K562 (cell line): ENCODE data around the gene GP1BB. TPM values are rescaled to one million over a fixed set of nuclear protein-coding genes. Genes with fewer than 3 reads are reported as not detected.
A peak's percentile ranks its signal among the peaks of the same experiment; 100 is the strongest.

ENCODE experiments used
- FOXJ3 ChIP-seq: sonication (generic); formaldehyde crosslinking; IDR thresholded peaks from 2 replicates; pipeline ENCODE4 v1.4.0; 2020; ENCODE audit warnings: mild to moderate bottlenecking, missing genetic modification reagents
- HDGF ChIP-seq: fragments of 450-650 bp; IDR thresholded peaks from 2 replicates; pipeline ENCODE4 v1.6.1; 2016
- KDM4B ChIP-seq, 2 experiments: fragments of 450-650 bp in 1 of 2; sonication (generic) in 1 of 2; IDR thresholded peaks; 2 replicates each; pipeline ENCODE4 v1.6.1; 2016 to 2017; ENCODE audit warnings: borderline replicate concordance in 2 of 2, antibody characterized with exemption in 1 of 2, low read depth in 1 of 2, mild to moderate bottlenecking in 1 of 2
- PCBP2 ChIP-seq: fragments of 200-400 bp; formaldehyde crosslinking; IDR thresholded peaks from 2 replicates; pipeline ENCODE4 v1.6.1; 2018; ENCODE audit warnings: low read length, low read depth, mild to moderate bottlenecking, moderate library complexity; ENCODE audit not compliant: poor library complexity, severe bottlenecking
- PYGO2 ChIP-seq: fragments of 450-650 bp; IDR thresholded peaks from 2 replicates; pipeline ENCODE4 v1.6.1; 2016; ENCODE audit warnings: mild to moderate bottlenecking, missing genetic modification characterization, moderate library complexity, missing compliant biosample characterization
- SMAD4 ChIP-seq: fragments of 250-450 bp; sonication (Bioruptor Pico); conservative IDR thresholded peaks from 2 replicates; pipeline ENCODE4 v1.8.0; 2021; ENCODE audit warnings: inconsistent platforms, mild to moderate bottlenecking, moderate library complexity
- SP2 ChIP-seq: IDR thresholded peaks from 2 replicates; pipeline ENCODE4 v1.6.1; 2011; ENCODE audit warnings: mild to moderate bottlenecking, low read depth, low read length, moderate library complexity; ENCODE audit not compliant: poor library complexity, severe bottlenecking; ENCODE audit errors: extremely low read depth
- TGIF2 ChIP-seq: sonication (generic); formaldehyde crosslinking; IDR thresholded peaks from 2 replicates; pipeline ENCODE4 v1.8.1; 2022; ENCODE audit warnings: mild to moderate bottlenecking, missing genetic modification reagents, moderate library complexity
- ZNF696 ChIP-seq: fragments of 250-450 bp; sonication (Bioruptor Pico); conservative IDR thresholded peaks from 2 replicates; pipeline ENCODE4 v1.4.0; 2020; ENCODE audit warnings: mild to moderate bottlenecking, moderate library complexity
- polyA plus RNA-seq, 8 experiments: library from polyadenylated mRNA; depleted of rRNA in 4 of 8; stranded (reverse) in 5 of 8; unstranded in 3 of 8; fragments of >200 nt; fragmentation: Nextera tagmentation in 2 of 8; fragmentation: Illumina TruSeq in 1 of 8; extraction: Ambion mirVana in 2 of 8; extraction: Trizol in 1 of 8; gene quantifications; 2 replicates each; pipeline versions ENCODE4 v1.2.1 to v1.2.3, GENCODE V29; 2011 to 2014; ENCODE audit warnings: inconsistent platforms in 1 of 8, missing spikeins in 1 of 8
- total RNA-seq, 7 experiments: library from RNA; depleted of rRNA in 6 of 7; stranded (reverse); fragments of >200 nt in 6 of 7; fragmentation: Illumina TruSeq in 2 of 7; extraction: Trizol in 2 of 7; gene quantifications; 2 replicates each; pipeline versions ENCODE4 v1.2.1 to v1.2.3, GENCODE V29; 2011 to 2021; ENCODE audit warnings: low replicate concordance in 1 of 7
- TF ChIP-seq, protein P1 (sequence below): sonication (generic); formaldehyde crosslinking; IDR thresholded peaks from 2 replicates; pipeline ENCODE4 v1.8.1; 2023; ENCODE audit warnings: missing genetic modification reagents, mild to moderate bottlenecking, borderline replicate concordance
- TF ChIP-seq, protein P2 (sequence below): sonication (generic); formaldehyde crosslinking; IDR thresholded peaks from 2 replicates; pipeline ENCODE4 v1.8.0; 2022; ENCODE audit warnings: missing genetic modification reagents, mild to moderate bottlenecking, borderline replicate concordance
- TF ChIP-seq, protein P3 (sequence below): fragments of 250-450 bp; sonication (Bioruptor Pico); IDR thresholded peaks from 2 replicates; pipeline ENCODE4 v1.8.0; 2022; ENCODE audit warnings: inconsistent platforms, mild to moderate bottlenecking, moderate library complexity, borderline replicate concordance
- TF ChIP-seq, protein P4 (sequence below): IDR thresholded peaks from 2 replicates; pipeline ENCODE4 v1.6.1; 2016; ENCODE audit warnings: missing genetic modification characterization, missing compliant biosample characterization
- TF ChIP-seq, protein P5 (sequence below): sonication (generic); formaldehyde crosslinking; IDR thresholded peaks from 2 replicates; pipeline ENCODE4 v1.8.0; 2022; ENCODE audit warnings: mild to moderate bottlenecking, missing genetic modification reagents, borderline replicate concordance

Gene GP1BB
- total and polyA plus RNA-seq, 9 of the 15 experiments (the other 6 are each of a cell fraction or from before 2014, with no cell fraction given), result 0.69 to 162 (median 2.8) TPM

DNA sequence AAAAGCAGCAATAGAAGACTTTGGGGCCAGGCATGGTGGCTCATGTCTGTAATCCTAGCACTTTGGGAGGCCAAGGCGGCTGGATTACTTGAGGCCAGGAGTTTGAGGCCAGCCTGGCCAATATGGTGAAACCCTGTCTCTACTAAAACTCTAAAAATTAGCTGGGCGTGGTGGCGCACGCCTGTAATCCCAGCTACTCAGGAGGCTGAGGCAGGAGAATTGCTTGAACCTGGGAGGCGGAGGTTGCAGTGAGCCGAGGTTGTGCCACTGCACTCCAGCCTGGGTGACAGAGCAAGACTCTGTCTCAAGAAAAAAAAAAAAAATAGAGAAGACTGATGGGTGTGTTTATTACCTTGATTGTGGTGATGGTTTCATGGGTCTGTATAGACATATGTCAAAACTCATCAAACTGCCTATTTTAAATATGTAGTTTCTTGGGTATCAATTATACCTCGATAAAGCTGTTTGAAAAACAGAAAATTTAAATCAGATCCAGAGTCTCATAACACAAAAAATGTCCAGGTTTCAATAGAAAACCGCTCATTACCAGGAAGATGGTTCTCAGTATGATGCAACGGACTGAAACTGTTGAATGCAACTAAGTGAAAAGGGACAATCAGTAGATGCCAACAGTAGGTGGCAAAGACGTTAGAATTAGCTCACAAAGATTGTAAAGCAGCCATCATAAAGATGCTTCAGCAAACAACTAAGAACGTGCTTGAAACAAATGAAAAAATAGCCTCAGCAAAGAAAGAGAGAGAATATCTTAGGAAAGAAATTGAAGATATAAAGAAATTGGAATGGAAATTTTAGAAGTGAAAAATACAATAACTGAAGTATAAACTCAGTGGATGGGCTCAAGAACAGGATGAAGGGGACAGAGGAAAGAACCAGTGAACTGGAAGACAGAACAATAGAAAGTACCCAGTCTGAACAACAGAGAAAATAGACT is 42.2 kb upstream of the GP1BB start (continued):
- TF ChIP-seq, protein P1, sequence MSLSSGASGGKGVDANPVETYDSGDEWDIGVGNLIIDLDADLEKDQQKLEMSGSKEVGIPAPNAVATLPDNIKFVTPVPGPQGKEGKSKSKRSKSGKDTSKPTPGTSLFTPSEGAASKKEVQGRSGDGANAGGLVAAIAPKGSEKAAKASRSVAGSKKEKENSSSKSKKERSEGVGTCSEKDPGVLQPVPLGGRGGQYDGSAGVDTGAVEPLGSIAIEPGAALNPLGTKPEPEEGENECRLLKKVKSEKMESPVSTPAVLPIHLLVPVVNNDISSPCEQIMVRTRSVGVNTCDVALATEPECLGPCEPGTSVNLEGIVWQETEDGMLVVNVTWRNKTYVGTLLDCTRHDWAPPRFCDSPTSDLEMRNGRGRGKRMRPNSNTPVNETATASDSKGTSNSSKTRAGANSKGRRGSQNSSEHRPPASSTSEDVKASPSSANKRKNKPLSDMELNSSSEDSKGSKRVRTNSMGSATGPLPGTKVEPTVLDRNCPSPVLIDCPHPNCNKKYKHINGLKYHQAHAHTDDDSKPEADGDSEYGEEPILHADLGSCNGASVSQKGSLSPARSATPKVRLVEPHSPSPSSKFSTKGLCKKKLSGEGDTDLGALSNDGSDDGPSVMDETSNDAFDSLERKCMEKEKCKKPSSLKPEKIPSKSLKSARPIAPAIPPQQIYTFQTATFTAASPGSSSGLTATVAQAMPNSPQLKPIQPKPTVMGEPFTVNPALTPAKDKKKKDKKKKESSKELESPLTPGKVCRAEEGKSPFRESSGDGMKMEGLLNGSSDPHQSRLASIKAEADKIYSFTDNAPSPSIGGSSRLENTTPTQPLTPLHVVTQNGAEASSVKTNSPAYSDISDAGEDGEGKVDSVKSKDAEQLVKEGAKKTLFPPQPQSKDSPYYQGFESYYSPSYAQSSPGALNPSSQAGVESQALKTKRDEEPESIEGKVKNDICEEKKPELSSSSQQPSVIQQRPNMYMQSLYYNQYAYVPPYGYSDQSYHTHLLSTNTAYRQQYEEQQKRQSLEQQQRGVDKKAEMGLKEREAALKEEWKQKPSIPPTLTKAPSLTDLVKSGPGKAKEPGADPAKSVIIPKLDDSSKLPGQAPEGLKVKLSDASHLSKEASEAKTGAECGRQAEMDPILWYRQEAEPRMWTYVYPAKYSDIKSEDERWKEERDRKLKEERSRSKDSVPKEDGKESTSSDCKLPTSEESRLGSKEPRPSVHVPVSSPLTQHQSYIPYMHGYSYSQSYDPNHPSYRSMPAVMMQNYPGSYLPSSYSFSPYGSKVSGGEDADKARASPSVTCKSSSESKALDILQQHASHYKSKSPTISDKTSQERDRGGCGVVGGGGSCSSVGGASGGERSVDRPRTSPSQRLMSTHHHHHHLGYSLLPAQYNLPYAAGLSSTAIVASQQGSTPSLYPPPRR (CRISPR knock-in tag), result no peak
- TF ChIP-seq SP2 (no peak), HDGF (no peak), KDM4B (IDR thresholded peaks at IDR 0.05; ENCODE audit: borderline replicate concordance in 2 of 2, low read depth in 1 of 2) (no peak; a peak in 1 of 4 replicates), PYGO2 (tag) (no peak), PCBP2 (no peak), FOXJ3 (CRISPR knock-in tag) (no peak), SMAD4 (CRISPR knock-in tag) (peak; percentile 92), ZNF696 (no peak), TGIF2 (no peak)
- TF ChIP-seq, protein P2, sequence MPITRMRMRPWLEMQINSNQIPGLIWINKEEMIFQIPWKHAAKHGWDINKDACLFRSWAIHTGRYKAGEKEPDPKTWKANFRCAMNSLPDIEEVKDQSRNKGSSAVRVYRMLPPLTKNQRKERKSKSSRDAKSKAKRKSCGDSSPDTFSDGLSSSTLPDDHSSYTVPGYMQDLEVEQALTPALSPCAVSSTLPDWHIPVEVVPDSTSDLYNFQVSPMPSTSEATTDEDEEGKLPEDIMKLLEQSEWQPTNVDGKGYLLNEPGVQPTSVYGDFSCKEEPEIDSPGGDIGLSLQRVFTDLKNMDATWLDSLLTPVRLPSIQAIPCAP, result no peak
- TF ChIP-seq, protein P3, sequence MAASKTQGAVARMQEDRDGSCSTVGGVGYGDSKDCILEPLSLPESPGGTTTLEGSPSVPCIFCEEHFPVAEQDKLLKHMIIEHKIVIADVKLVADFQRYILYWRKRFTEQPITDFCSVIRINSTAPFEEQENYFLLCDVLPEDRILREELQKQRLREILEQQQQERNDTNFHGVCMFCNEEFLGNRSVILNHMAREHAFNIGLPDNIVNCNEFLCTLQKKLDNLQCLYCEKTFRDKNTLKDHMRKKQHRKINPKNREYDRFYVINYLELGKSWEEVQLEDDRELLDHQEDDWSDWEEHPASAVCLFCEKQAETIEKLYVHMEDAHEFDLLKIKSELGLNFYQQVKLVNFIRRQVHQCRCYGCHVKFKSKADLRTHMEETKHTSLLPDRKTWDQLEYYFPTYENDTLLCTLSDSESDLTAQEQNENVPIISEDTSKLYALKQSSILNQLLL (CRISPR knock-in tag), result no peak
- TF ChIP-seq, protein P4, sequence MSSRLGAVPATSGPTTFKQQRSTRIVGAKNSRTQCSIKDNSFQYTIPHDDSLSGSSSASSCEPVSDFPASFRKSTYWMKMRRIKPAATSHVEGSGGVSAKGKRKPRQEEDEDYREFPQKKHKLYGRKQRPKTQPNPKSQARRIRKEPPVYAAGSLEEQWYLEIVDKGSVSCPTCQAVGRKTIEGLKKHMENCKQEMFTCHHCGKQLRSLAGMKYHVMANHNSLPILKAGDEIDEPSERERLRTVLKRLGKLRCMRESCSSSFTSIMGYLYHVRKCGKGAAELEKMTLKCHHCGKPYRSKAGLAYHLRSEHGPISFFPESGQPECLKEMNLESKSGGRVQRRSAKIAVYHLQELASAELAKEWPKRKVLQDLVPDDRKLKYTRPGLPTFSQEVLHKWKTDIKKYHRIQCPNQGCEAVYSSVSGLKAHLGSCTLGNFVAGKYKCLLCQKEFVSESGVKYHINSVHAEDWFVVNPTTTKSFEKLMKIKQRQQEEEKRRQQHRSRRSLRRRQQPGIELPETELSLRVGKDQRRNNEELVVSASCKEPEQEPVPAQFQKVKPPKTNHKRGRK, result peak; percentile 96
- TF ChIP-seq, protein P5, sequence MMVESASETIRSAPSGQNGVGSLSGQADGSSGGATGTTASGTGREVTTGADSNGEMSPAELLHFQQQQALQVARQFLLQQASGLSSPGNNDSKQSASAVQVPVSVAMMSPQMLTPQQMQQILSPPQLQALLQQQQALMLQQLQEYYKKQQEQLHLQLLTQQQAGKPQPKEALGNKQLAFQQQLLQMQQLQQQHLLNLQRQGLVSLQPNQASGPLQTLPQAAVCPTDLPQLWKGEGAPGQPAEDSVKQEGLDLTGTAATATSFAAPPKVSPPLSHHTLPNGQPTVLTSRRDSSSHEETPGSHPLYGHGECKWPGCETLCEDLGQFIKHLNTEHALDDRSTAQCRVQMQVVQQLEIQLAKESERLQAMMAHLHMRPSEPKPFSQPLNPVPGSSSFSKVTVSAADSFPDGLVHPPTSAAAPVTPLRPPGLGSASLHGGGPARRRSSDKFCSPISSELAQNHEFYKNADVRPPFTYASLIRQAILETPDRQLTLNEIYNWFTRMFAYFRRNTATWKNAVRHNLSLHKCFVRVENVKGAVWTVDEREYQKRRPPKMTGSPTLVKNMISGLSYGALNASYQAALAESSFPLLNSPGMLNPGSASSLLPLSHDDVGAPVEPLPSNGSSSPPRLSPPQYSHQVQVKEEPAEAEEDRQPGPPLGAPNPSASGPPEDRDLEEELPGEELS (CRISPR knock-in tag), result no peak
